Measurements from ENCODE around the gene TKT.

The TKT gene

GRCh38 chr3:53243785-53244184, 12.0 kb downstream of the TKT start:
- DNase-seq (ENCODE audit: low read depth in 1 of 2, low spot score in 1 of 2): no peak
- H3K27me3 ChIP-seq (ENCODE audit: insufficient read depth, poor library complexity, severe bottlenecking): no peaks in the 10 kb centered on the region
- H3K4me3 ChIP-seq (replicated peaks; ENCODE audit: insufficient read depth, low read length): no peak overlapping the region
- H3K27ac ChIP-seq (replicated peaks): peak overlapping the region; percentile 88
- TF ChIP-seq SPI1 (IDR thresholded peaks at IDR 0.05; ENCODE audit: borderline replicate concordance, low read depth) (no peak), GABPA (IDR thresholded peaks at IDR 0.05; ENCODE audit: low read depth) (no peak), REST (IDR thresholded peaks at IDR 0.05; ENCODE audit: insufficient replicate concordance, low read depth) (no peak), POLR2AphosphoS5 (IDR thresholded peaks at IDR 0.05; ENCODE audit: low read depth) (no peak), CTCF (IDR thresholded peaks at IDR 0.05; ENCODE audit: insufficient read depth, low read length) (no peak)

- Histone ChIP-seq H3K4me3 (replicated peaks; ENCODE audit: insufficient read depth, low read length) (no peak overlapping the region), H3K27me3 (ENCODE audit: insufficient read depth, poor library complexity, severe bottlenecking) (no peaks in the 10 kb centered on the region), H3K27ac (replicated peaks) (peak overlapping the region; percentile 88)
- no peak for TF ChIP-seq CTCF (IDR thresholded peaks at IDR 0.05; ENCODE audit: insufficient read depth, low read length)
- no peak for TF ChIP-seq GABPA (IDR thresholded peaks at IDR 0.05; ENCODE audit: low read depth)
- no peak for TF ChIP-seq POLR2AphosphoS5 (IDR thresholded peaks at IDR 0.05; ENCODE audit: low read depth)
- TF ChIP-seq REST (IDR thresholded peaks at IDR 0.05; ENCODE audit: insufficient replicate concordance, low read depth): no peak
- TF ChIP-seq SPI1 (IDR thresholded peaks at IDR 0.05; ENCODE audit: borderline replicate concordance, low read depth): no peak
- peak in 1 of 2 experiments; percentile 63 for DNase-seq (ENCODE audit: low read depth in 1 of 2, low spot score in 1 of 2)
Measured at GRCh38 chr3:53243165-53243564, 12.7 kb downstream of the TKT start.

- Histone ChIP-seq H3K4me3 (replicated peaks; ENCODE audit: insufficient read depth, low read length) (no peak overlapping the region), H3K27me3 (ENCODE audit: insufficient read depth, poor library complexity, severe bottlenecking) (no peaks in the 10 kb centered on the region), H3K27ac (replicated peaks) (peak overlapping the region; percentile 88)
- TF ChIP-seq REST (IDR thresholded peaks at IDR 0.05; ENCODE audit: insufficient replicate concordance, low read depth): no peak
- TF ChIP-seq SPI1 (IDR thresholded peaks at IDR 0.05; ENCODE audit: borderline replicate concordance, low read depth): no peak
- TF ChIP-seq POLR2AphosphoS5 (IDR thresholded peaks at IDR 0.05; ENCODE audit: low read depth): no peak
- TF ChIP-seq GABPA (IDR thresholded peaks at IDR 0.05; ENCODE audit: low read depth): no peak
- no peak for TF ChIP-seq CTCF (IDR thresholded peaks at IDR 0.05; ENCODE audit: insufficient read depth, low read length)
- peak in 1 of 2 experiments; percentile 86 for DNase-seq (ENCODE audit: low read depth in 1 of 2, low spot score in 1 of 2)
Measured at GRCh38 chr3:53242642-53243041, 13.2 kb downstream of the TKT start.

Data from HL-60 (cell line).